SK-N-MC (cell line): Measurements from ENCODE around the gene FOXD2.

Source experiments
- EZH2 ChIP-seq: fragments of 200-600 bp; sonication (generic); IDR thresholded peaks from one replicate; pipeline ENCODE4 v1.6.1; 2017; ENCODE audit warnings: antibody characterized with exemption
- FOXP2 ChIP-seq: optimal IDR thresholded peaks from 2 replicates; pipeline ENCODE3; 2011; ENCODE audit warnings: mild to moderate bottlenecking, moderate library complexity; ENCODE audit not compliant: insufficient read depth; ENCODE audit errors: extremely low read length, control extremely low read depth
- POLR2AphosphoS5 ChIP-seq: IDR thresholded peaks from 2 replicates; pipeline ENCODE4 v1.6.1; 2012; ENCODE audit warnings: mild to moderate bottlenecking, low read depth, low read length, borderline replicate concordance

- no peak for TF ChIP-seq EZH2
- no peak for TF ChIP-seq POLR2AphosphoS5
- TF ChIP-seq FOXP2: no peak
These were observed 44.9 kb downstream of the FOXD2 start for GRCh38 chr1:47482786-47483185.
